GM19240 (cell line): ENCODE data around the gene CEACAM19.
A peak's percentile ranks its signal among the peaks of the same experiment; 100 is the strongest.
"Not testable (repeated sequence)": the region's sequence is repeated elsewhere in the genome, so short reads cannot be mapped to it uniquely, and the experiment has no call there.

Experiments
- DNase-seq: peaks from one replicate; pipeline ENCODE4 v3.0.0; 2011; ENCODE audit warnings: low spot score; ENCODE audit not compliant: insufficient read length

Gene CEACAM19

GRCh38 chr19:44673510-44673909 is 2.2 kb downstream of the CEACAM19 start:
- DNase-seq = no peak

- DNase-seq = no peak
Observed at GRCh38 chr19:44675521-44675920, 4.2 kb downstream of the CEACAM19 start.

GRCh38 chr19:44677019-44677811 is 5.9 kb downstream of the CEACAM19 start:
- no peak for DNase-seq

- no peak for DNase-seq
Observed at GRCh38 chr19:44680536-44680935, 9.3 kb downstream of the CEACAM19 start.

- DNase-seq = no peak
Observed at GRCh38 chr19:44681992-44682790, 10.9 kb downstream of the CEACAM19 start.

GRCh38 chr19:44682807-44683206 is 11.5 kb downstream of the CEACAM19 start:
- no peak for DNase-seq

- DNase-seq = no peak
Observed at GRCh38 chr19:44683434-44684210, 12.3 kb downstream of the CEACAM19 start.

- DNase-seq = not testable (repeated sequence)
Observed at GRCh38 chr19:44684396-44684795, 13.1 kb downstream of the CEACAM19 start.

- DNase-seq = no peak
Observed at GRCh38 chr19:44684892-44685863, 13.9 kb downstream of the CEACAM19 start.

GRCh38 chr19:44685877-44686276 is 14.6 kb downstream of the CEACAM19 start:
- no peak for DNase-seq

GRCh38 chr19:44686896-44687295 is 15.6 kb downstream of the CEACAM19 start:
- no peak for DNase-seq

GRCh38 chr19:44687888-44688287 is 16.6 kb downstream of the CEACAM19 start:
- DNase-seq = no peak

GRCh38 chr19:44689290-44690130 is 18.2 kb downstream of the CEACAM19 start:
- peak; percentile 51 for DNase-seq

- no peak for DNase-seq
Observed at GRCh38 chr19:44690131-44690440, 18.8 kb downstream of the CEACAM19 start.

GRCh38 chr19:44692379-44692721 is 21.1 kb downstream of the CEACAM19 start:
- no peak for DNase-seq

- no peak for DNase-seq
Observed at GRCh38 chr19:44694184-44694579, 22.9 kb downstream of the CEACAM19 start.

- DNase-seq = no peak
Observed at GRCh38 chr19:44696939-44697669, 25.8 kb downstream of the CEACAM19 start.

GRCh38 chr19:44697670-44698034 is 26.4 kb downstream of the CEACAM19 start:
- DNase-seq = no peak

GRCh38 chr19:44698492-44699201 is 27.4 kb downstream of the CEACAM19 start, which contains the start of gene CEACAM16:
Gene CEACAM16 (plus strand): TSS chr19:44699151. CDS start chr19:44701457, 2,306 bp downstream.
- no peak for DNase-seq
